ENCODE results near the gene SPNS2. TPM values are rescaled to one million over a fixed set of nuclear protein-coding genes. Genes with fewer than 3 reads are reported as not detected.
A peak's percentile ranks its signal among the peaks of the same experiment; 100 is the strongest.

The SPNS2 gene
- total RNA-seq, 1 donor from 2014 or later, result 187 TPM

DNA sequence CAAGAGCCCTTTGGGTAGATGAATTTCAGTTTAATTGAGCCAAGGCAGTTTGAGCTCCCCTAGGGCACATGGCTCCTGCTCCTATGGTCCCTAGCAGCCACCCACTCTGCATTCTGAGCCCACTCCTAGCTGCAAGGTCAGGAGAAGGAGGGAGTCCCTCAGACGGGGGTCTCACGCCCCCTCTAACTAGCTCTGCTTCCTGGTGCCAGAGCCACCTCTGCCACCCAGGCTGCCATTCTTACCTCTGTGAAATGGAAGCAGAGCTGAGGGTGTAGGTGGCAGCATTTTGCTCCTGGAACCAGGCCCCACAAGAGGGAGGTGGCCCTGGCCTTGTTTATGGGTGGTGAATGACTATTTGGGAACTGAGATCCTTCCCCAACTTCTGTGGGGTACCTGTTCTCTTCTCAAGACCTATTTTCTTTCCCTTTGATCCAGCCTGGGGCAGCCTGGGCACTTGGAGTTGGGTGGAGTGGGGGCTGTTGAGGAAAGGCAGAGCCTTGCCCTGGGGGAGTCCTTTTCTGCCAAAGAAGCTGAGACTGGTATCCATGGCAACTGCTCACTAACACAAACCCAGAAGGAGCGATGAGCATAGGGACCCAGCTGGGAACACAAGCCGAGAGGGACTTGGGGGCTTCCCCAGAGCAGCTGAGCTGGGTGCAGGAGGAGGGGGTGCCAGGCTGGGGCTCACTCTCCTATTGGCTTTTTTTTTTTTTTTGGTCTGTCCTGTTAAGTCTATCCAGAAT, 4.8 kb downstream of the SPNS2 start:
- Mint-ChIP-seq H3K4me1 (ENCODE audit: unreplicated experiment) (peaks cover 70% of the 10 kb centered on the region), H3K27me3 (ENCODE audit: unreplicated experiment) (peaks cover 23% of the 10 kb centered on the region), H3K9me3 (ENCODE audit: unreplicated experiment) (no peaks in the 10 kb centered on the region), H3K27ac (ENCODE audit: unreplicated experiment) (peak overlapping the region; percentile 92), H3K36me3 (ENCODE audit: low read depth, unreplicated experiment) (peaks cover 18% of the 10 kb centered on the region), H3K4me3 (ENCODE audit: unreplicated experiment) (peak overlapping the region; percentile 69)
- DNase-seq (ENCODE audit: low spot score), result no peak
- no peak for TF ChIP-seq CTCF (IDR thresholded peaks at IDR 0.05; ENCODE audit: unreplicated experiment)

- Mint-ChIP-seq H3K4me1 (ENCODE audit: unreplicated experiment) (peaks cover 77% of the 10 kb centered on the region), H3K4me3 (ENCODE audit: unreplicated experiment) (peak overlapping the region; percentile 31), H3K27me3 (ENCODE audit: unreplicated experiment) (peaks cover 27% of the 10 kb centered on the region), H3K36me3 (ENCODE audit: low read depth, unreplicated experiment) (peaks cover 25% of the 10 kb centered on the region), H3K27ac (ENCODE audit: unreplicated experiment) (peak overlapping the region; percentile 95), H3K9me3 (ENCODE audit: unreplicated experiment) (no peaks in the 10 kb centered on the region)
- DNase-seq (ENCODE audit: low spot score), result no peak
- no peak for TF ChIP-seq CTCF (IDR thresholded peaks at IDR 0.05; ENCODE audit: unreplicated experiment)
These were observed 5.5 kb downstream of the SPNS2 start for GRCh38 chr17:4504188-4504587.

GRCh38 chr17:4505187-4505586, 6.5 kb downstream of the SPNS2 start:
- peaks cover 30% of the 10 kb centered on the region for H3K36me3 Mint-ChIP-seq (ENCODE audit: low read depth, unreplicated experiment)
- H3K4me1 Mint-ChIP-seq (ENCODE audit: unreplicated experiment), result peaks cover 78% of the 10 kb centered on the region
- H3K27ac Mint-ChIP-seq (ENCODE audit: unreplicated experiment), result peak overlapping the region; percentile 95
- H3K27me3 Mint-ChIP-seq (ENCODE audit: unreplicated experiment), result peaks cover 27% of the 10 kb centered on the region
- DNase-seq (ENCODE audit: low spot score), result no peak
- no peaks in the 10 kb centered on the region for H3K9me3 Mint-ChIP-seq (ENCODE audit: unreplicated experiment)
- H3K4me3 Mint-ChIP-seq (ENCODE audit: unreplicated experiment), result peak overlapping the region; percentile 31
- TF ChIP-seq CTCF (IDR thresholded peaks at IDR 0.05; ENCODE audit: unreplicated experiment), result no peak

GRCh38 chr17:4506175-4506813, 7.6 kb downstream of the SPNS2 start:
- no peak for TF ChIP-seq CTCF (IDR thresholded peaks at IDR 0.05; ENCODE audit: unreplicated experiment)
- H3K4me1 Mint-ChIP-seq (ENCODE audit: unreplicated experiment), result peaks cover 77% of the 10 kb centered on the region
- no peaks in the 10 kb centered on the region for H3K9me3 Mint-ChIP-seq (ENCODE audit: unreplicated experiment)
- H3K4me3 Mint-ChIP-seq (ENCODE audit: unreplicated experiment), result no peak overlapping the region
- DNase-seq (ENCODE audit: low spot score), result no peak
- H3K27me3 Mint-ChIP-seq (ENCODE audit: unreplicated experiment), result peaks cover 26% of the 10 kb centered on the region
- no peak overlapping the region for H3K27ac Mint-ChIP-seq (ENCODE audit: unreplicated experiment)
- peaks cover 36% of the 10 kb centered on the region for H3K36me3 Mint-ChIP-seq (ENCODE audit: low read depth, unreplicated experiment)

DNA sequence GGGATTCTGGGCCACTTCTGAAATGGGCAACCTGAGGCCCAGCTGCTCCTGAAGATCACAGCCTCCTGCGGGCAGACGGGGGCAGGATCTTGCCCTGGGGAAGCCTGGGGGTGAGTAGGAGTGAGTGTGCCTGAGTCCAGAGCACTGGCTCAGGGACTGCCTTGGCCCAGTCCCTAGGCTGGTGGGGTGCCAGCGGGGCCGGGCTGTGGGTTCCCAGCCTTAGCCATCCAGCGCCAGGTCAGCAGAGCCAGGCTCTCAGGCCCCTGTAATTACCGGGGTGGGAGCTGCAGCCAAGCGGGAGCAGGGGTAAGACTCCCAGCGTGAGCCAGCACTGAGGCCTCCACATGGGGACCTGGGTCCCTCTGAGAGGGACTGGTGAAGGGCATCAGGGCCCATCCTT, 8.2 kb downstream of the SPNS2 start:
- Mint-ChIP-seq H3K27me3 (ENCODE audit: unreplicated experiment) (peaks cover 26% of the 10 kb centered on the region), H3K9me3 (ENCODE audit: unreplicated experiment) (no peaks in the 10 kb centered on the region), H3K4me3 (ENCODE audit: unreplicated experiment) (no peak overlapping the region), H3K27ac (ENCODE audit: unreplicated experiment) (no peak overlapping the region), H3K4me1 (ENCODE audit: unreplicated experiment) (peaks cover 78% of the 10 kb centered on the region), H3K36me3 (ENCODE audit: low read depth, unreplicated experiment) (peaks cover 32% of the 10 kb centered on the region)
- DNase-seq (ENCODE audit: low spot score), result no peak
- TF ChIP-seq CTCF (IDR thresholded peaks at IDR 0.05; ENCODE audit: unreplicated experiment), result no peak
